CD1c-positive myeloid dendritic cell (primary cell): ENCODE measurements around the gene FADS6.

Experiments used
- DNase-seq: peaks from one replicate; pipeline ENCODE4 v3.0.0-alpha.2; 2016; ENCODE audit errors: extremely low spot score

Gene FADS6

GRCh38 chr17:74827800-74828199 is 65.6 kb downstream of the FADS6 start:
- no peak for DNase-seq
